Transverse colon (tissue), 4 donors: Measurements from ENCODE around the gene XYLT1. TPM values are rescaled to one million over a fixed set of nuclear protein-coding genes. Genes with fewer than 3 reads are reported as not detected.

Source experiments
- DNase-seq: peaks from one replicate; pipeline ENCODE4 v3.0.0-alpha.2; 2019
- H3K27ac ChIP-seq, 4 donors: fragments of 200-600 bp; sonication (generic); 2 replicates each; pipeline ENCODE4 v1.5.1; 2016 to 2018; ENCODE audit warnings: inconsistent platforms in 4 of 4
- H3K27me3 ChIP-seq: fragments of 200-600 bp; sonication (generic); 2 replicates; pipeline ENCODE4 v1.5.1; 2017; ENCODE audit warnings: inconsistent platforms
- H3K36me3 ChIP-seq, 4 donors: fragments of 200-600 bp; sonication (generic); 2 replicates each; pipeline ENCODE4 v1.5.1; 2017 to 2019; ENCODE audit warnings: inconsistent platforms in 4 of 4
- H3K4me1 ChIP-seq, 4 donors: fragments of 200-600 bp; sonication (generic); 2 replicates each; pipeline ENCODE4 v1.5.1; 2017 to 2020; ENCODE audit warnings: inconsistent platforms in 4 of 4
- H3K4me3 ChIP-seq, 4 donors: fragments of 200-600 bp; sonication (generic); 1 replicate in 1 of 4; 2 replicates in 3 of 4; pipeline versions ENCODE4 v1.5.1 to v1.6.1; 2017 to 2019; ENCODE audit warnings: inconsistent platforms in 4 of 4
- H3K9me3 ChIP-seq, 2 donors: fragments of 200-600 bp; sonication (generic); 2 replicates each; pipeline ENCODE4 v1.5.1; 2017 to 2019; ENCODE audit warnings: inconsistent platforms in 2 of 2
- CTCF ChIP-seq, 5 experiments: fragments of 200-600 bp in 3 of 5; fragments of 450-650 bp in 2 of 5; sonication (generic) in 3 of 5; IDR thresholded peaks; 1 replicate in 2 of 5; 2 replicates in 3 of 5; pipeline ENCODE4 v1.5.1; 2016 to 2017; ENCODE audit warnings: antibody characterized with exemption in 5 of 5, inconsistent platforms in 3 of 5, mild to moderate bottlenecking in 2 of 5, moderate library complexity in 1 of 5
- EP300 ChIP-seq: sonication (generic); formaldehyde crosslinking; IDR thresholded peaks from one replicate; pipeline ENCODE4 v1.6.1; 2017; ENCODE audit warnings: antibody characterized with exemption, low read depth
- POLR2A ChIP-seq: fragments of 450-650 bp; IDR thresholded peaks from one replicate; pipeline ENCODE4 v1.6.1; 2016; ENCODE audit warnings: antibody characterized with exemption, mild to moderate bottlenecking, moderate library complexity
- POLR2AphosphoS5 ChIP-seq, 3 donors: sonication (generic); formaldehyde crosslinking; IDR thresholded peaks; one replicate each; pipeline ENCODE4 v1.6.1; 2016; ENCODE audit warnings: antibody characterized with exemption in 3 of 3
- WGBS, 2 donors: methylation state at CpG; one replicate each; pipeline ENCODE4 v1.1.5; 2018; ENCODE audit warnings: low coverage in 1 of 2; 5-methylcytosine and 5-hydroxymethylcytosine counted together
- in situ Hi-C, 4 donors: fragments of 200-750 bp; cut with MboI; loops; one replicate each; pipeline versions ENCODE4 v1.15.0 to v1.15.1; 2017; ENCODE audit warnings: low sequenced_read_pairs in 3 of 4, low pct_ligation_motif_present in 1 of 4, low pct_unique_long_range_greater_than_20kb in 1 of 4
- intact Hi-C: fragments of 100-400 bp; cut with DNase I; formaldehyde crosslinking; loops from one replicate; pipeline ENCODE4 v1.15.1; 2023; ENCODE audit warnings: low total_unique reads
- total RNA-seq, 4 donors: library from RNA; depleted of rRNA; stranded (reverse); fragments of >200 nt; gene quantifications; one replicate each; pipeline ENCODE4 v1.1.0, GENCODE V29; 2016

XYLT1 gene
- total RNA-seq, 4 donors from 2014 or later = 22.3 to 44.6 (median 39.4) TPM

DNA sequence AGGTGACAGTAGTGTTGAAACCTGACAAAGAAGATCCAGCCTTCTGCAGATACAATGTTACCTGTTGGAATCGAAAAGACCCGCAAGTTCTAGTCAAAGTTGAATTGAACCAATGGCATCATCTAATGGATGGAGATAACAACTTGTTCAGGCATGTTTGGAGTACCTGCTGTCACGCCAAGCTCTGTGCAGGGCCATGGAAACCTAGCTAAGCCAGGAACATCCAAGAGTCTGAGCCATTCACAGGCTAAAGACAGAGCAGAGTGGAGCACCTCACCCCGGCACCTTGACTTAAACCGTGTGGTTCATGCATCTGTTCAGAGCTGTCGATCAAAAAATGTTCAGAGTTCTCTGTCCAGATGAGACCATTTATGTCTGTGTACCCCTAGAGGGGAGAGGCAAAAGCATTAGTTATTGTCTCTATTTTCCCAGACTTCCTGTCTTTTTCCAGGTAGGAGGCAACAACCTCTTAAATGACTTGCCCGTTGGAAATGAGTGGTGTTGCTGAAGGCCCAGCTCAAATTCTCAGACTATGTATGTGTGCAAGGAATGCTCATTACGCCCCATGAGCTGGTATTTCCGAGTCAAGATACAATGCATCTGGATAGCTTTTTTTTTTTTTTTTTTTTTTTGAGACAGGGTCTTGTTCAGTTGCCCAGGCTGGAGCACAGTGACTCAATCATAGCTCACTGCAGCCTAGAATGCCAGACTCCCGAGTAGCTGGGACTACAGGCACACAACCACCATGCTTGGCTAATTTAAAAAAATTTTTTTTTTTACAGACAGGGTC is 44.9 kb upstream of the XYLT1 start:
- Histone ChIP-seq H3K4me3 (no peak overlapping the region), H3K4me1 (no peaks in the 10 kb centered on the region), H3K27me3 (peaks cover 5% of the 10 kb centered on the region), H3K9me3 (no peaks in the 10 kb centered on the region), H3K36me3 (no peaks in the 10 kb centered on the region), H3K27ac (no peak overlapping the region)
- in situ Hi-C loops (no loop called here), intact Hi-C loops (no loop called here)
- TF ChIP-seq POLR2AphosphoS5 (IDR thresholded peaks at IDR 0.05) (no peak), CTCF (IDR thresholded peaks at IDR 0.05) (no peak), POLR2A (no peak), EP300 (no peak)
- WGBS, 2 donors = 63 to 92% methylated on average over 1 to 10 of the region's 10 CpGs
- DNase-seq = no peak

GRCh38 chr16:17512636-17513220 is 42.0 kb upstream of the XYLT1 start:
- H3K27me3 ChIP-seq = peaks cover 5% of the 10 kb centered on the region
- WGBS, 2 donors = 48 to 60% methylated on average over 1 to 6 of the region's 6 CpGs
- H3K4me3 ChIP-seq = no peak overlapping the region
- TF ChIP-seq POLR2A (no peak), CTCF (IDR thresholded peaks at IDR 0.05) (no peak), EP300 (no peak), POLR2AphosphoS5 (IDR thresholded peaks at IDR 0.05) (no peak)
- intact Hi-C loops = no loop called here
- H3K27ac ChIP-seq = no peak overlapping the region
- H3K36me3 ChIP-seq = no peaks in the 10 kb centered on the region
- H3K9me3 ChIP-seq = no peaks in the 10 kb centered on the region
- H3K4me1 ChIP-seq = no peaks in the 10 kb centered on the region
- DNase-seq = no peak
- in situ Hi-C loops = no loop called here

DNA sequence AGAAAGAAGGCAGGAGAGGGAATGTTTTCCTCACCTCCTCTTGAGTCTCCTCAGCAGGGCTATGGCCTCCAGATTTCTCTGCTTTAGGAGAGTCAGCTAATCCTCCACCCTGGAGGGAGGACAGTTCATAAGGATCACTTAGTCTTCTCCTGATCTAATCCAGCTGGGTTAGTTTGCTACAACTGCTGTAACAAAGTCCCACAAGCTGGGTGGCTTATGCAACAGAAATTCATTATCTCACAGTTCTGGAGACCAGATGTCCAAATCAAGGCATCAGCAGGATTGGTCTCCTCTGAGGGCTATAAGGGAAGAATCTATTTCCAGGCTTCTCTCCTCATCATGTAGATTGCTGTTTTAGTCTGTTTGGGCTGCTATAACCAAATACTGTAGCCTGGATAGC is 40.6 kb upstream of the XYLT1 start:
- Histone ChIP-seq H3K27me3 (peaks cover 3% of the 10 kb centered on the region), H3K9me3 (no peaks in the 10 kb centered on the region), H3K36me3 (no peaks in the 10 kb centered on the region), H3K4me1 (no peaks in the 10 kb centered on the region), H3K4me3 (no peak overlapping the region), H3K27ac (no peak overlapping the region)
- in situ Hi-C loops (no loop called here), intact Hi-C loops (no loop called here)
- DNase-seq = no peak
- no peak for TF ChIP-seq EP300
- no peak for TF ChIP-seq POLR2A
- TF ChIP-seq POLR2AphosphoS5 (IDR thresholded peaks at IDR 0.05) = peak in 1 of 3 donors; percentile 16

DNA sequence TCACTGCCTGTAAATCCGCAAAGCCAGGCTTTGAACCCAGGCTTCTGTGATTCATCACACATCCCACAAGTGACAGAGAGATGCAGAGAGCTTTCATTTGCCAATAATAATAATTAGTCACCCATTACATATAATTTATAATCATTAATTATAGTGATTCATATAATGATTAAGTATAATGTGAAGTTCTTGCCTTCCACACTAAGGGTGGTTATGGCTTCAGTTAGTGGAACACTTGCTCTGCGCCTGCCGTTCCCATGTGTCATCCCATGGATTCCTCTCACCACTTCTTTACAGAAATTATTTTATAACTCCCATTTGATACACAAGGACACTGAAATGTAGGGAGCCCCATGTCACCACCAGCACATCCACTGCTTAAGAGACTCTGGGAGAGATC is 39.8 kb upstream of the XYLT1 start:
- H3K9me3 ChIP-seq = no peaks in the 10 kb centered on the region

More for the DNA sequence above, 39.8 kb upstream of the XYLT1 start:
- in situ Hi-C loops = no loop called here
- no peaks in the 10 kb centered on the region for H3K36me3 ChIP-seq
- no peak for DNase-seq
- 90 to 93% methylated on average over 3 of the region's 3 CpGs for WGBS, 2 donors
- TF ChIP-seq EP300 = no peak
- no peak for TF ChIP-seq POLR2AphosphoS5 (IDR thresholded peaks at IDR 0.05)
- TF ChIP-seq POLR2A = no peak
- TF ChIP-seq CTCF (IDR thresholded peaks at IDR 0.05) = no peak
- no peak overlapping the region for H3K27ac ChIP-seq
- H3K4me1 ChIP-seq = no peaks in the 10 kb centered on the region
- intact Hi-C loops = no loop called here
- H3K27me3 ChIP-seq = no peaks in the 10 kb centered on the region
- no peak overlapping the region for H3K4me3 ChIP-seq
